ENCODE data around the gene ALX1.
A peak's percentile ranks its signal among the peaks of the same experiment; 100 is the strongest.

ALX1 gene

DNA sequence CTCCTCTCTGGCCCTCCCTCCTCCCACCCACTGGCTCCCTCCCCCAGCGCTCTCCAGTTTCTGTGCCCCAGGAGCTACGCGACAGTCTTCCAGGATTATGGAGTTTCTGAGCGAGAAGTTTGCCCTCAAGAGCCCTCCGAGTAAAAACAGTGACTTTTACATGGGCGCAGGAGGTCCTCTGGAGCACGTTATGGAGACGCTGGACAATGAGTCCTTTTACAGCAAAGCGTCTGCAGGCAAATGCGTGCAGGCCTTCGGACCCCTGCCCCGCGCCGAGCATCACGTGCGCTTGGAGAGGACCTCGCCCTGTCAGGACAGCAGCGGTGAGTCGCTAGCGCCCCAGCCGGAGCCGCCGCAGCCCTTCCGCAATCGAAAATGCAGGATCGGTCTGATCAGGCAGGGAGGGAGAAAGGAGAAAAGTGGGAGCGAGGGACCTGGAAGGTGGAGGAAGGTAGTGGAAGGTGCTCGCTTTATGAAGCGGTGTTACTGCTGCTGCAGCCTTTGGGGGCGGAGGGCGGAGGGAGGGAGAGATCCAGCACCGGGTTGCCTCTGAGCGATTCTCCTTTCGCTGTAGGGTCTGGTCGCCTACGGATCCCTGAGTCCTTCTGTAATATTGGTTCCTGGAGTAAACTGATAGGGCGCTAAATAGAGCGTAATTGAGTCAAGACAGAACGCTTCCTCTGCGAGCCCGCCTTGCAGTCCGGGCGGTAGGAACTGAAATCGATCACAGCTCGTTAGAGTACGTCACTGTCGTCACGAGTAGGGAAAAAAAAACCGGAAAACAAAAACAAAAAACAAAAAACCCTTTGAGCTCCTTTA is at the start of gene ALX1:
Gene ALX1, plus strand, starts transcription at position 56 of the 819 bp plus-strand sequence. Its CDS starts 42 bp downstream, at position 98.
- TF ChIP-seq, protein P1, sequence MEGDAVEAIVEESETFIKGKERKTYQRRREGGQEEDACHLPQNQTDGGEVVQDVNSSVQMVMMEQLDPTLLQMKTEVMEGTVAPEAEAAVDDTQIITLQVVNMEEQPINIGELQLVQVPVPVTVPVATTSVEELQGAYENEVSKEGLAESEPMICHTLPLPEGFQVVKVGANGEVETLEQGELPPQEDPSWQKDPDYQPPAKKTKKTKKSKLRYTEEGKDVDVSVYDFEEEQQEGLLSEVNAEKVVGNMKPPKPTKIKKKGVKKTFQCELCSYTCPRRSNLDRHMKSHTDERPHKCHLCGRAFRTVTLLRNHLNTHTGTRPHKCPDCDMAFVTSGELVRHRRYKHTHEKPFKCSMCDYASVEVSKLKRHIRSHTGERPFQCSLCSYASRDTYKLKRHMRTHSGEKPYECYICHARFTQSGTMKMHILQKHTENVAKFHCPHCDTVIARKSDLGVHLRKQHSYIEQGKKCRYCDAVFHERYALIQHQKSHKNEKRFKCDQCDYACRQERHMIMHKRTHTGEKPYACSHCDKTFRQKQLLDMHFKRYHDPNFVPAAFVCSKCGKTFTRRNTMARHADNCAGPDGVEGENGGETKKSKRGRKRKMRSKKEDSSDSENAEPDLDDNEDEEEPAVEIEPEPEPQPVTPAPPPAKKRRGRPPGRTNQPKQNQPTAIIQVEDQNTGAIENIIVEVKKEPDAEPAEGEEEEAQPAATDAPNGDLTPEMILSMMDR (IDR thresholded peaks at IDR 0.05; ENCODE audit: borderline replicate concordance, control extremely low read depth, extremely low read depth, insufficient read depth, missing control alignments) = no peak
- in situ Hi-C loops (cut with MboI; ENCODE audit: low sequenced_read_pairs, unreplicated experiment) = no loop called here
- DNase-seq (ENCODE audit: low spot score) = peak; percentile 36

DNA sequence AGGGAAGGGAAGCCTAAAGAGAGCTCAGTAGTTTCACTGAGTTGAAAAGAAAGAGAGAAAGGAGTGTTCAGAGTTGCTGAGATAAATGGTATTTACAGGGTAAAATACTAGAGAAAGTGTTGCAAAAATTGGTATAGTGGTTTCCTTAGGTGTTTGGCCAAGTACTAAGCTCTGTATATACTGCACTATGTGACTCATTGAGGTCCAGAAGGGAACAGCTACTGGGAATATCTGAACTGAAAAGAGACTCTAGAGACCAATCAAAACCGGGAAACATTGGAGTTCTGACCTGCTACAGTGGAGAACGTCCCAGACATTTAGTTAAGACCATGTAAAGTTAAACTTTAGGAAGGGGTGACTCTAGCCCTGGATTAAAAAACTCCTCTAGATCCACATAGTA is 42.7 kb upstream of the ALX1 start:
- TF ChIP-seq, protein P1 (IDR thresholded peaks at IDR 0.05; ENCODE audit: borderline replicate concordance, control extremely low read depth, extremely low read depth, insufficient read depth, missing control alignments) = no peak
- in situ Hi-C loops (cut with MboI; ENCODE audit: low sequenced_read_pairs, unreplicated experiment) = no loop called here
- DNase-seq (ENCODE audit: low spot score) = no peak

DNA sequence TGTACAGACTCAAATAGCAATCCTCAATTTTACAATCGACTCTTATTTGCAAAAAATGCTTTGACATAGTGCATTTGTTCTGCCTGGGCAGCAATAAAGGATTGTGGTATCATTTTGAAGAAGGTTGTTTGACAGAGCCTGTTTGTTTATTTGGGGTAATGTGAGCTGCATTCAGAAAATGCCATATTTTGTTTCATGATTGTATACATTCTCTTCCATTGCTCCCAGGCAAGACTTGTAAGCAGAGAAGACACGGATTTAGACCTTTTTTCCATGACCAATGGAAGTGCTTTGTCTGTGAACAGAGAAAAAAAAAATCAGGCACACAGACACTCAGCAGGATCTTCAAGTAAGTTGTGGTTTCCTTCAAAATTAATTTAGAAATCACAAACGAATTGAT is 35.5 kb upstream of the ALX1 start:
- TF ChIP-seq, protein P1 (IDR thresholded peaks at IDR 0.05; ENCODE audit: borderline replicate concordance, control extremely low read depth, extremely low read depth, insufficient read depth, missing control alignments) = no peak
- DNase-seq (ENCODE audit: low spot score) = no peak
- in situ Hi-C loops (cut with MboI; ENCODE audit: low sequenced_read_pairs, unreplicated experiment) = no loop called here

DNA sequence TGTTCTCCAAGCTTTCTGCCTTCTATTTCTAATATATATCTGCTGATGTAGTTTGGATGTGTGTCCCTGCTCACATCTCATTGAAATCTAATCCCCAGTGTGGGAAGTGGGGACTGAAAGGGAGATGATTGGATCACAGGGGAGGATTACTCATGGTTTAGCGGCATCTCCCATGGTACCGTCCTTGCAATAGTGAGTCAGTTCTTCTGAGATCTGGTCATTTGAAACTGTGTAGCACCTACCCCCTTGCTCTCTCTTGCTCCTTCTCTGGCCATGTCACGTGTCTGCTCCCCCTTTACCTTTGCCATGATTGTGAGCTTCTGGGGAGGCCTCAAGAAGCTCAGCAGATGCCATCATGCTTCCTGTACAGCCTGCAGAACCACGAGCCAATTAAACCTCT is 26.2 kb upstream of the ALX1 start:
- no peak for DNase-seq (ENCODE audit: low spot score)
- in situ Hi-C loops (cut with MboI; ENCODE audit: low sequenced_read_pairs, unreplicated experiment) = no loop called here

DNA sequence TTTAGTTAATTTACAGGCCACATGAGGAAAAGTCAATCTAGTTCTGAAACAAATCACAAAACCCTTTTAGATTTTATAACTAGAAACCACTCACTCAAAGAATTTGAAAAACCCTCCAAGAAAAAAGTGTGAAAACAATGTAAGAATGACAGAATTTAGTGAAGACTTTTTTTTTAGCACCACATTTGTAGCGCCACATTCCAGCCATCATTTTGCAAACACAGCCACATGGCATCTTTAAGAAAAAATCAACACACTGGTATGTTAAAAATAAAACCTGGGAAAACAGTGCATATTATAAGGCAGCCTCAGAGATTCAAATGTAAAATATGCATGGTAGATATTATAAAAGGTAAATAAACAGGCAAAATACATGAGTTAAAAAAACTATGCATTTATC is 22.3 kb upstream of the ALX1 start:
- DNase-seq (ENCODE audit: low spot score) = no peak
- in situ Hi-C loops (cut with MboI; ENCODE audit: low sequenced_read_pairs, unreplicated experiment) = no loop called here
- TF ChIP-seq, protein P1 (IDR thresholded peaks at IDR 0.05; ENCODE audit: borderline replicate concordance, control extremely low read depth, extremely low read depth, insufficient read depth, missing control alignments) = no peak

More for the DNA sequence above, 26.2 kb upstream of the ALX1 start:
- TF ChIP-seq, protein P1 (IDR thresholded peaks at IDR 0.05; ENCODE audit: borderline replicate concordance, control extremely low read depth, extremely low read depth, insufficient read depth, missing control alignments) = no peak

DNA sequence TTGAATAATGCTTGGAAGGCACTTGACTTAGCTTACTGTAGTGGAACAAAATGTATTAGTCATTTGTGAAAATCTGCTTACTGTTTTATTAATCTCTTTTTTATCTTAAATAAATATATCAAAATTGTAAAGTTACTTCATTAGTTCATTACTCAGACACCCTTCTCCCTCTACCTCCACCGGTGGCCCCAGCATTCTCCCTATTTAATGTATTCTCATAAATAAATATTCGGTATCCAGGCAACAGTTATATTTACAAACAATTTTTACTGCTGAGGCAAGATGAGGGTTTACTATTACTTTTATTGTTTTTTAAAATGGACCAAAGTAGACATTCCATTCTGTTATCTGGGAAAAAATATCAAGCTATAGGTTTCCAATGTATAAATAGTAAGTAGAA is 19.6 kb upstream of the ALX1 start:
- in situ Hi-C loops (cut with MboI; ENCODE audit: low sequenced_read_pairs, unreplicated experiment) = no loop called here
- DNase-seq (ENCODE audit: low spot score) = no peak
- TF ChIP-seq, protein P1 (IDR thresholded peaks at IDR 0.05; ENCODE audit: borderline replicate concordance, control extremely low read depth, extremely low read depth, insufficient read depth, missing control alignments) = no peak

Measured in GM13976 (cell line).